ENCODE data around the gene ANKDD1A.

DNA sequence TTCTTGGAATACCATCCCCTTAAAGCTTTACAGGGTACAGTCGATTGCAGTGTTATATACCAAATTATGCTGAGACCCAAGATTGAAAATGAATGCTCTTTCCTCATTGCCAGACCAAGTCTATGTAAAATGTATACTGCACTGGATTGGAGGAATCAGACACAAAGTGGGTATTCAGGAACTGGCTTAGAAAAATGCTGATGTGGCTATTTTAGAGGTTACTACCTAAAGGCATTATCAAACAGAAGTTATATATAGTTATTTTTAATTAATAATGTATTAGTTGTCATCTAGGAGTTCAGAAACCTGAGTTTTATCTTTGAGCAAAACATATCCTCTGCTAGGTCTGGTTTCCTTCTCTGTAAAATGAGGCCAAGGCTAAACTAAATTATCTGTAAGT, 81.6 kb downstream of the ANKDD1A start:
- TF ChIP-seq, protein P1, sequence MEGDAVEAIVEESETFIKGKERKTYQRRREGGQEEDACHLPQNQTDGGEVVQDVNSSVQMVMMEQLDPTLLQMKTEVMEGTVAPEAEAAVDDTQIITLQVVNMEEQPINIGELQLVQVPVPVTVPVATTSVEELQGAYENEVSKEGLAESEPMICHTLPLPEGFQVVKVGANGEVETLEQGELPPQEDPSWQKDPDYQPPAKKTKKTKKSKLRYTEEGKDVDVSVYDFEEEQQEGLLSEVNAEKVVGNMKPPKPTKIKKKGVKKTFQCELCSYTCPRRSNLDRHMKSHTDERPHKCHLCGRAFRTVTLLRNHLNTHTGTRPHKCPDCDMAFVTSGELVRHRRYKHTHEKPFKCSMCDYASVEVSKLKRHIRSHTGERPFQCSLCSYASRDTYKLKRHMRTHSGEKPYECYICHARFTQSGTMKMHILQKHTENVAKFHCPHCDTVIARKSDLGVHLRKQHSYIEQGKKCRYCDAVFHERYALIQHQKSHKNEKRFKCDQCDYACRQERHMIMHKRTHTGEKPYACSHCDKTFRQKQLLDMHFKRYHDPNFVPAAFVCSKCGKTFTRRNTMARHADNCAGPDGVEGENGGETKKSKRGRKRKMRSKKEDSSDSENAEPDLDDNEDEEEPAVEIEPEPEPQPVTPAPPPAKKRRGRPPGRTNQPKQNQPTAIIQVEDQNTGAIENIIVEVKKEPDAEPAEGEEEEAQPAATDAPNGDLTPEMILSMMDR (IDR thresholded peaks at IDR 0.05), result no peak
- TF ChIP-seq POLR2A (IDR thresholded peaks at IDR 0.05), result no peak

All from lower leg skin (tissue), 3 donors.